ENCODE measurements around the gene MRFAP1.

DNA sequence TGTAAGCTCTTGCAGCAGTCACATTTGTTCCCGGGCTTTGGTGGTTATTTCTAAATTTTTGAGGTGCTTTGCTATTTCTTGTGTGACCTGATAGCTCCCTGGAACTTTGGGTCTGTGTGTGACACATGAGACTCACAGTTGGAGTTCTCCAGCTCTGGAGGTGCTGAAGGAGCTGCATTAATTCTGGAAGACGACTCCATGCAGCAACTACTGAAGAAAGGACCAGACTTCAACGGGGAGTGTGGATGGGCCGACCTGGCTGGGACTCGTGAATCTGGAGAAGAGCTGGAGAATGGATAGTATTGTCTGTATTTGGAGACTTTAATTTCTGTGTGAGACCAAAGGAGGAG lies 1.5 kb downstream of the MRFAP1 start:
- TF ChIP-seq, protein P1, sequence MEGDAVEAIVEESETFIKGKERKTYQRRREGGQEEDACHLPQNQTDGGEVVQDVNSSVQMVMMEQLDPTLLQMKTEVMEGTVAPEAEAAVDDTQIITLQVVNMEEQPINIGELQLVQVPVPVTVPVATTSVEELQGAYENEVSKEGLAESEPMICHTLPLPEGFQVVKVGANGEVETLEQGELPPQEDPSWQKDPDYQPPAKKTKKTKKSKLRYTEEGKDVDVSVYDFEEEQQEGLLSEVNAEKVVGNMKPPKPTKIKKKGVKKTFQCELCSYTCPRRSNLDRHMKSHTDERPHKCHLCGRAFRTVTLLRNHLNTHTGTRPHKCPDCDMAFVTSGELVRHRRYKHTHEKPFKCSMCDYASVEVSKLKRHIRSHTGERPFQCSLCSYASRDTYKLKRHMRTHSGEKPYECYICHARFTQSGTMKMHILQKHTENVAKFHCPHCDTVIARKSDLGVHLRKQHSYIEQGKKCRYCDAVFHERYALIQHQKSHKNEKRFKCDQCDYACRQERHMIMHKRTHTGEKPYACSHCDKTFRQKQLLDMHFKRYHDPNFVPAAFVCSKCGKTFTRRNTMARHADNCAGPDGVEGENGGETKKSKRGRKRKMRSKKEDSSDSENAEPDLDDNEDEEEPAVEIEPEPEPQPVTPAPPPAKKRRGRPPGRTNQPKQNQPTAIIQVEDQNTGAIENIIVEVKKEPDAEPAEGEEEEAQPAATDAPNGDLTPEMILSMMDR (conservative IDR thresholded peaks at IDR 0.05; ENCODE audit: low read depth, low read length) = no peak
- TF ChIP-seq, protein P2, sequence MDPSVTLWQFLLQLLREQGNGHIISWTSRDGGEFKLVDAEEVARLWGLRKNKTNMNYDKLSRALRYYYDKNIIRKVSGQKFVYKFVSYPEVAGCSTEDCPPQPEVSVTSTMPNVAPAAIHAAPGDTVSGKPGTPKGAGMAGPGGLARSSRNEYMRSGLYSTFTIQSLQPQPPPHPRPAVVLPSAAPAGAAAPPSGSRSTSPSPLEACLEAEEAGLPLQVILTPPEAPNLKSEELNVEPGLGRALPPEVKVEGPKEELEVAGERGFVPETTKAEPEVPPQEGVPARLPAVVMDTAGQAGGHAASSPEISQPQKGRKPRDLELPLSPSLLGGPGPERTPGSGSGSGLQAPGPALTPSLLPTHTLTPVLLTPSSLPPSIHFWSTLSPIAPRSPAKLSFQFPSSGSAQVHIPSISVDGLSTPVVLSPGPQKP (IDR thresholded peaks at IDR 0.05; ENCODE audit: borderline replicate concordance, low read depth, low read length) = no peak
- TF ChIP-seq RFX5 (IDR thresholded peaks at IDR 0.05; ENCODE audit: low read depth, low read length) = no peak
- TF ChIP-seq MXI1 (IDR thresholded peaks at IDR 0.05; ENCODE audit: borderline replicate concordance, low read depth, low read length) = peak; percentile 54
- TF ChIP-seq, protein P3, sequence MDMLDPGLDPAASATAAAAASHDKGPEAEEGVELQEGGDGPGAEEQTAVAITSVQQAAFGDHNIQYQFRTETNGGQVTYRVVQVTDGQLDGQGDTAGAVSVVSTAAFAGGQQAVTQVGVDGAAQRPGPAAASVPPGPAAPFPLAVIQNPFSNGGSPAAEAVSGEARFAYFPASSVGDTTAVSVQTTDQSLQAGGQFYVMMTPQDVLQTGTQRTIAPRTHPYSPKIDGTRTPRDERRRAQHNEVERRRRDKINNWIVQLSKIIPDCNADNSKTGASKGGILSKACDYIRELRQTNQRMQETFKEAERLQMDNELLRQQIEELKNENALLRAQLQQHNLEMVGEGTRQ (IDR thresholded peaks at IDR 0.05; ENCODE audit: low read depth, low read length) = no peak
- TF ChIP-seq BHLHE40 (IDR thresholded peaks at IDR 0.05; ENCODE audit: low read depth, low read length) = no peak
- TF ChIP-seq FOS (IDR thresholded peaks at IDR 0.05; ENCODE audit: low read depth, low read length) = no peak
- TF ChIP-seq POLR2A (IDR thresholded peaks at IDR 0.05; ENCODE audit: low read depth, low read length) = no peak
- no peak for TF ChIP-seq MAZ (IDR thresholded peaks at IDR 0.05; ENCODE audit: borderline replicate concordance, low read depth, low read length)
- TF ChIP-seq RCOR1 (IDR thresholded peaks at IDR 0.05; ENCODE audit: insufficient replicate concordance, low read length) = no peak
- no peak for TF ChIP-seq MAFK (IDR thresholded peaks at IDR 0.05; ENCODE audit: low read depth, low read length)
